LHCN-M2 (cell line): Measurements from ENCODE around the gene STMP1. TPM values are rescaled to one million over a fixed set of nuclear protein-coding genes. Genes with fewer than 3 reads are reported as not detected.
A peak's percentile ranks its signal among the peaks of the same experiment; 100 is the strongest.

ENCODE experiments used
- DNase-seq: peaks from one replicate; pipeline ENCODE4 v3.0.0-alpha.2; 2012; ENCODE audit warnings: low read depth
- total RNA-seq: library from RNA; depleted of rRNA; stranded (reverse); fragments of >200 nt; gene quantifications from 2 replicates; pipeline ENCODE4 v1.2.3, GENCODE V29; 2014

The STMP1 gene
- total RNA-seq, 1 experiment from 2014 or later = 26.7 TPM

- DNase-seq = no peak
Observed at GRCh38 chr7:135693558-135693957, 31.2 kb downstream of the STMP1 start.

GRCh38 chr7:135697276-135698049 is 35.1 kb downstream of the STMP1 start:
- no peak for DNase-seq

GRCh38 chr7:135704074-135704473 is 41.8 kb downstream of the STMP1 start:
- DNase-seq = no peak

- no peak for DNase-seq
Observed at GRCh38 chr7:135704698-135705097, 42.4 kb downstream of the STMP1 start.

GRCh38 chr7:135706038-135706742 is 43.9 kb downstream of the STMP1 start:
- no peak for DNase-seq

- DNase-seq = no peak
Observed at GRCh38 chr7:135706858-135707569, 44.7 kb downstream of the STMP1 start.

- DNase-seq = no peak
Observed at GRCh38 chr7:135707570-135707966, 45.3 kb downstream of the STMP1 start.

- no peak for DNase-seq
Observed at GRCh38 chr7:135708041-135708440, 45.7 kb downstream of the STMP1 start.

GRCh38 chr7:135709508-135709907 is 47.2 kb downstream of the STMP1 start:
- DNase-seq = no peak

GRCh38 chr7:135710417-135711138 is 48.3 kb downstream of the STMP1 start:
- no peak for DNase-seq

- no peak for DNase-seq
Observed at GRCh38 chr7:135711139-135711469, 48.8 kb downstream of the STMP1 start.

- DNase-seq = peak; percentile 59
Observed at GRCh38 chr7:135712182-135712782, 50.0 kb downstream of the STMP1 start.

- DNase-seq = no peak
Observed at GRCh38 chr7:135712796-135713195, 50.5 kb downstream of the STMP1 start.

- peak; percentile 24 for DNase-seq
Observed at GRCh38 chr7:135713836-135714470, 51.6 kb downstream of the STMP1 start.

- peak; percentile 92 for DNase-seq
Observed at GRCh38 chr7:135714534-135715009, 52.3 kb downstream of the STMP1 start.

GRCh38 chr7:135715055-135715522 is 52.8 kb downstream of the STMP1 start:
- DNase-seq = no peak

- no peak for DNase-seq
Observed at GRCh38 chr7:135715673-135716072, 53.4 kb downstream of the STMP1 start.

- peak; percentile 80 for DNase-seq
Observed at GRCh38 chr7:135716677-135717238, 54.4 kb downstream of the STMP1 start.

- peak; percentile 26 for DNase-seq
Observed at GRCh38 chr7:135717693-135718092, 55.4 kb downstream of the STMP1 start.

- no peak for DNase-seq
Observed at GRCh38 chr7:135718219-135718618, 55.9 kb downstream of the STMP1 start.
